WTC11 (cell line): ENCODE data around the gene MLF2.

Experiments used
- ESRRA ChIP-seq: sonication (generic); formaldehyde crosslinking; IDR thresholded peaks from 2 replicates; pipeline ENCODE4 v1.8.1; 2022; ENCODE audit warnings: mild to moderate bottlenecking, missing genetic modification reagents, borderline replicate concordance
- FOXK1 ChIP-seq: sonication (generic); formaldehyde crosslinking; IDR thresholded peaks from 2 replicates; pipeline ENCODE4 v1.8.0; 2022; ENCODE audit warnings: mild to moderate bottlenecking, moderate library complexity, missing genetic modification reagents
- KAT7 ChIP-seq: sonication (generic); formaldehyde crosslinking; IDR thresholded peaks from 2 replicates; pipeline ENCODE4 v1.8.1; 2023; ENCODE audit warnings: missing genetic modification reagents, mild to moderate bottlenecking, borderline replicate concordance
- NFYB ChIP-seq: sonication (generic); formaldehyde crosslinking; conservative IDR thresholded peaks from 2 replicates; pipeline ENCODE4 v1.8.0; 2022; ENCODE audit warnings: low read depth, missing genetic modification reagents
- USF1 ChIP-seq: sonication (generic); formaldehyde crosslinking; IDR thresholded peaks from 2 replicates; pipeline ENCODE4 v1.8.0; 2022; ENCODE audit warnings: mild to moderate bottlenecking, missing genetic modification reagents
- TF ChIP-seq, protein P1 (sequence below): fragments of 200-600 bp; IDR thresholded peaks from 2 replicates; pipeline ENCODE4 v1.8.0; 2022; ENCODE audit warnings: antibody characterized with exemption
- TF ChIP-seq, protein P2 (sequence below): sonication (generic); formaldehyde crosslinking; IDR thresholded peaks from 2 replicates; pipeline ENCODE4 v1.8.0; 2022; ENCODE audit warnings: mild to moderate bottlenecking, missing genetic modification reagents

- TF ChIP-seq NFYB (CRISPR knock-in tag) (no peak), FOXK1 (CRISPR knock-in tag) (no peak), KAT7 (no peak), ESRRA (CRISPR knock-in tag) (no peak), USF1 (CRISPR knock-in tag) (no peak)
- TF ChIP-seq, protein P1, sequence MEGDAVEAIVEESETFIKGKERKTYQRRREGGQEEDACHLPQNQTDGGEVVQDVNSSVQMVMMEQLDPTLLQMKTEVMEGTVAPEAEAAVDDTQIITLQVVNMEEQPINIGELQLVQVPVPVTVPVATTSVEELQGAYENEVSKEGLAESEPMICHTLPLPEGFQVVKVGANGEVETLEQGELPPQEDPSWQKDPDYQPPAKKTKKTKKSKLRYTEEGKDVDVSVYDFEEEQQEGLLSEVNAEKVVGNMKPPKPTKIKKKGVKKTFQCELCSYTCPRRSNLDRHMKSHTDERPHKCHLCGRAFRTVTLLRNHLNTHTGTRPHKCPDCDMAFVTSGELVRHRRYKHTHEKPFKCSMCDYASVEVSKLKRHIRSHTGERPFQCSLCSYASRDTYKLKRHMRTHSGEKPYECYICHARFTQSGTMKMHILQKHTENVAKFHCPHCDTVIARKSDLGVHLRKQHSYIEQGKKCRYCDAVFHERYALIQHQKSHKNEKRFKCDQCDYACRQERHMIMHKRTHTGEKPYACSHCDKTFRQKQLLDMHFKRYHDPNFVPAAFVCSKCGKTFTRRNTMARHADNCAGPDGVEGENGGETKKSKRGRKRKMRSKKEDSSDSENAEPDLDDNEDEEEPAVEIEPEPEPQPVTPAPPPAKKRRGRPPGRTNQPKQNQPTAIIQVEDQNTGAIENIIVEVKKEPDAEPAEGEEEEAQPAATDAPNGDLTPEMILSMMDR: no peak
- TF ChIP-seq, protein P2, sequence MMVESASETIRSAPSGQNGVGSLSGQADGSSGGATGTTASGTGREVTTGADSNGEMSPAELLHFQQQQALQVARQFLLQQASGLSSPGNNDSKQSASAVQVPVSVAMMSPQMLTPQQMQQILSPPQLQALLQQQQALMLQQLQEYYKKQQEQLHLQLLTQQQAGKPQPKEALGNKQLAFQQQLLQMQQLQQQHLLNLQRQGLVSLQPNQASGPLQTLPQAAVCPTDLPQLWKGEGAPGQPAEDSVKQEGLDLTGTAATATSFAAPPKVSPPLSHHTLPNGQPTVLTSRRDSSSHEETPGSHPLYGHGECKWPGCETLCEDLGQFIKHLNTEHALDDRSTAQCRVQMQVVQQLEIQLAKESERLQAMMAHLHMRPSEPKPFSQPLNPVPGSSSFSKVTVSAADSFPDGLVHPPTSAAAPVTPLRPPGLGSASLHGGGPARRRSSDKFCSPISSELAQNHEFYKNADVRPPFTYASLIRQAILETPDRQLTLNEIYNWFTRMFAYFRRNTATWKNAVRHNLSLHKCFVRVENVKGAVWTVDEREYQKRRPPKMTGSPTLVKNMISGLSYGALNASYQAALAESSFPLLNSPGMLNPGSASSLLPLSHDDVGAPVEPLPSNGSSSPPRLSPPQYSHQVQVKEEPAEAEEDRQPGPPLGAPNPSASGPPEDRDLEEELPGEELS (CRISPR knock-in tag): no peak
Observed at GRCh38 chr12:6771091-6771495, 18.2 kb upstream of the MLF2 start.
